ENCODE measurements around the gene NRG2.

Gene NRG2

DNA sequence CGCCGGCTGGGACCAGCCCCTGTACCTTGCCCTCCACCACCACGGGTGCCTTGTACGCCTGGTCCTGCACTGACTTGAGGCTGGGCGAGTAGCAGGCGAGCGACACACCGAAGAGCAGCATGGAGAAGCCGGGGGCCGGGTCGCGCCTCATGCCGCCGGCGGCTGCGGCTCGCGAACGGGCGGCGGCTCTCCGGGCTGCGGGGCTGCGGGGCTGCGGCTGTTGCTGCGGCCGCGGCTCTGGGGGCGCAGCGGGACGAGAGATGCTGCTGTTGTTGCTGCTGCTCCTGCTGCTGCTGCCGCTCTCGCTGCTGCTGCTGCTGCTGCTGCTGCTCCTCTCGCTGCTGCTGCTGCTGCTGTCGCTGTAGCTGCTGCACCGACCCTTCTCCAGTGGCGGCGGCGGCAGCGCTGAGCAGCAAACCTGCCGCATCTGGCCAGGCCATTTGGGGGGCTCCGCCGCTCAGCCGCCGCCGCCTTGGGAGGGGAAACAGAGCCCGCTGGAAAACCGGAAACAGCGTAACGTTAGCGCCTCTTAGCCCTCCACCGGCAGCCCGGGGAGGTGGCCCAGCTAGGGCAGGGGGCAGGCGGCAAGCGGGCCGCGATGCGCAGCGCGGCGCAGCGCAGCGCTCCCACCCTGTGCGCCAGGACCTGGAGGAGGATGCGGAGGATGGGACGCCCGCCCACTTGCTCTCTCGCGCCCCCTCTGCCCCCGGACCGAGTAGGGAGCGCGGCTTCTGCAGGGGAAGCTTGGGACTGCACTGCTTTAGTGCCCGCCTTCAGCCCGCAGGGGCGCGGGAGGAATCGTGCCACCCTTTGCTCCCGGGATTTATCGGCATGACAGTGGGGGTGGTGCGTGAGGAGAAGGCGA, at the start of gene NRG2:
NRG2 (minus strand) TSS at position 657 of the 865 bp plus-strand sequence.
- peak; percentile 31 for DNase-seq (ENCODE audit: low read depth)

DNA sequence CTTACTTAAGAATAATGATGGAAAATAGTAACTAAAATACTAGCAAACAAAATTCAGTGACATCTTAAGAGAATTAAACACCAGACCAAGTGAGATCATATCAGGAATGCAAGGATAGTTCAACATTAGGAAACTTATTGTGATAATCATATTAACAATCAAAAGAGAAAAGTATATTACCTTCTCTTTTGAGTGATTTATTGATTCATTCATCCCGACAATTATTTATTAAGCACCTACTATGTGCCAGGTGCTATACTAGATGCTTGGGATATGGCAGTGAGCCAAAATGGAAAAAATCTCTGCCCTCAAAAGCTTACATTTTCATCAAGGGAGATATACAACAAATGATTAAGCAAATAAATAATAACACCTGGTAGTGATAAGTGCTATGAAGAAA, 47.2 kb upstream of the NRG2 start:
- DNase-seq (ENCODE audit: low read depth): no peak

DNA sequence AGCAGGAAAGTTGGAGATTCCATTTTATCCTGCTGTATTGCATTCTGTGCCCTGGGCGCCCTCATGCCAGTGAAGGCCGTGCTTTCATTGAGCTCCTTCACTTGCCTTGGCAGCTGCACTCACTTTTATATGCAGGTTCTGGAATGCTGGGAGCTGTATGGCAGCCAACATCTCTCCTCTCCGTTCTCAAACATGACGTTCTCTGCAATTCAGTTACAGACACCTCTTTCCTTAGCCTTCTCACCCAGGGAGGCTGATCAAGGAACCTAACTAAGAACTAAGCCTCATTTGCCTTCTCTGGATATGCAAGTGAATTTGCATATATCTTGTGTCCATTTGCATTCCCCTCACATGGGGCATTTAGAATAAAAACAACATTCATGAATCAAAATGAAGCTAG, 41.4 kb upstream of the NRG2 start:
- no peak for DNase-seq (ENCODE audit: low read depth)

DNA sequence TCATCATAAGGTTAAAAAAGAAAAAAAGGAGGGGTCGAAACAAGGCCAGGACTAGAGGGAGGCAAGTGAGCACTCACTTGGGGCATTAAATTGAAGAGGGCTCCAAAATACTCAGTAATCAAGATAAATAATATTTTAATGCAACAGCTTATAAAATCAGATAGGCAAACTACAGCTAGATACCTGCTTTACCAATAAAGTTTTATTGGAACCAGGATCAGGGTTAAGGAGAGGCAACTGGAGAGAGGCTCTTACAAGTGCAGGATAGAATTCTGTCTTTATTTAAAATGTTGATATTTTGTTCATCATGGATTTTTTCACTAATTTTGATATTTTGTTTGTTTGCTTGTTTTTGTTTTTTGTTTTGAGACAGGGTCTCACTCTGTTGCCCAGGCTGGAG, 40.6 kb upstream of the NRG2 start:
- no peak for DNase-seq (ENCODE audit: low read depth)

DNA sequence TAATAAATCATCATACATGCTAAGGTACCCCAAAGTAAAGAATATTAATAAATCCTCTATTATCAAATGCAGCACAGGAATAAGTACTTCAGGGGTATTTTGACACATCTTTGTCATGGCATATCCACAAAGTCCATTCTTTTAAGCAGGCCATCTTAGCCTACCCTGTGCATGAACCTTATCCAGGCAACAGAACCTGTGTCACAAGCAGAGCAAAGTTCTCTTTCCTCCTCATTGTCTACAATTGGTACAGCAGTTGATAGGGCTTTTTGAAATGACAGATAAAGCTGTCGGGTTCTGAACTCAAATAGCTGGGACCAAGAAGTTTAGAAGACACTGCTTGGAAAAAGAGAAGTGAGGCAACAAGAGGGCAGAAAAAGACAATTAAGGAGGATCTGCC, 40.0 kb upstream of the NRG2 start:
- DNase-seq (ENCODE audit: low read depth): no peak

DNA sequence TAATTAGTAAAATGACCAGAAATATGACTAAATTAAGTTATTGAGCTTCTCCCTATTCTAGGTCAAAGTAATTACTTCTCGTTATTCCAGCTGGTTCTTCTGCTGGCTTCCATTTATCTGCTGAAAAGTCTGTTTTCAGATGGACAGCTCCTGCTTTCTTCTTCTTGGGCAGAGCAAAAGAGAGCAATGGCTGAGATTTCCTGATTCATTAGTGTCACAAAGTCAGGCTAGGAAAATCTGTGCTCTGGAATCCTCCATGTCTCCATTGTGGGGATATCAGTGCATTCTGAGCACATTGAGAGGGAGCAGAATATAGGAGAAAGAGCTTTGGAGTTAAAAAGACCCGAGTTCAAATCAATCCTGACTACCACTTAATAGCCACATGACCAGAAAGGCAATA, 33.7 kb upstream of the NRG2 start:
- DNase-seq (ENCODE audit: low read depth): no peak

DNA sequence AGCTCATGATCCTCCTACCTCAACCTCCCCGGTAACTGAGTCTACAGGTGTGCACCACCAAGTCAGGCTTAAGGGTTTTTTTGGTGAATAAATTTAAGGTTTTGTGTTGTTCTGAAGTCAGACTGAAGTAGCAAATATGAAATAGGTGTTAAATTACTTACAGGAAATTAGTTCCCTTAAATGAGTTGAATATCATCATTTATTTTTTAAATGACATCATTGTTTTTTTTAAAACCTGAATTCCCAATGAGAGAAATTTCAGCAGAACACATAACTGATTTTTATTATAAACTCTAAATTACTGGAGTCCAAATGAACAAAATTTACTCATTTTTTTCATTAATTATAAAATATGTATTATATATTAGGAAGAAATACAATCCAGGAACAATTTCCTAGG, 33.0 kb upstream of the NRG2 start:
- no peak for DNase-seq (ENCODE audit: low read depth)

DNA sequence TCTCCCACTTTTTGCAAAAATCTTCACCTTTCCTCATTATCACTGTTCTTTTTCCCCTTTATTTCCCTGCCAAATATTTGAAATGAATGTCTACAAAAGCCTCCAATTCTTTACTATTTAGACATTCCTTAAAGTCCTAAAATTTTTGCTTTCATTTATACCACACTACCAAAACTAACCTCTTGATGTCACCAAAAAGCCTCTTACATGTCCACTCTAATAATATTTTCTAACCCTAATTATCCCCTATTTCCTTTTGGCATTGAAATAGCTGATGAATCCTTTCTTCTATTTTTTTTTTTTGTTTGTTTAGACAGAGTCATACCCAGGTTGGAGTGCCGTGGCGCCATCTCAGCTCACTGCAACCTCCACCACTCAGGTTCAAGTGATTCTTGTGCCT, 32.3 kb upstream of the NRG2 start:
- DNase-seq (ENCODE audit: low read depth): peak; percentile 8

DNA sequence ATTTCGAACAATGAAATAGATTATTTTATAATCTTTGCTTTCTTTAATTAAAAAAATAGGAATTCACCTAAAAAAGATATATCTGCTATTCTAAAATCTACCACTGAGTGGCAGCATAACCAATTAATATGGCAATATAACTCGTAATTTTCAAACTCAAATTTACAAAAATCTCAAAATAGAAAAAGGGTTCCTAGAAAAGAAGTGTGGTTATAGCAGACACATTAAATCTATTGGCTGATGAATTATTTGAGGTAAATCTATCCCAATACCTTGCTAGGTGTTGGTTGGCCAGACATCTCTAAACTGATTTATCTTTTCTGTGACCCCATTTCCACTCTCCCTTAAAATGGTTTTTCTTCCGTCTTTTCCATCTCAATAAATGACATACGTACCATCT, 30.2 kb upstream of the NRG2 start:
- DNase-seq (ENCODE audit: low read depth): peak; percentile 10

DNA sequence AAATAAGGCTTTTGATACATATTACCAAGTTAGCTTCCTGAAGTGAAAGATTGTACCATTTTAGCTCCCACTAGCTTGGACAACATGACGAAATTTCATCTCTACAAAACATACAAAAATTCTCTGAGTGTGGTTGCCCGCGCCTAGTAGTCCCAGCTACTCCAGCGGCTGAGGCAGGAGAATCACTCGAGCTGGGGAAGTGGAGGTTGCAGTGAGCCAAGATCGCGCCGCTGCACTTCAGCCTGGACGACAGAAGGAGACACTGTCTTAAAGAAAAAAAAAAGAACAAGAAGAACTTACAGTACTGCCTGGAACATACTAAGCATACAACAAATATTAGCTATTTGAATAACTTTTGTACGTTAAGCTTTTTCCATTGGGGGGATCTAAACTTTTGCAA, 29.7 kb upstream of the NRG2 start:
- no peak for DNase-seq (ENCODE audit: low read depth)

DNA sequence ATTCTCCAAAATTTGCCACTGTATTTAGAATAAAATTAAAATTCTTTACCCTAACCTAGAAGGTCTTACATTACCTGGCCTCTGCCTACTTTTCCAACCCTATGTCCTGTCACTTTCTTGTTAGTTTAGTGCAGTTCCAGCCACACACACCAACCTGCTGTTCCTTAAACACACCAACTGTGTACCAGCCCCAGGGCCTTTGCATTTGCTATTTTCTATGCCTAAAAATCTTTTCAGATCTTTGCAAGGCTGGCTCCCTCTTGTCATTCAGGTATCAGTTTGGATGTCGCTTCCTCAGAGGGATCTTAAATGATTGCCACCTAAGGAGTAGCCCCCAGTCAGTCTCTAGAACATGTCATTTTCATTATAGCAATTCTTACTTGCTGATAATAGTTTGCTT, 17.7 kb upstream of the NRG2 start:
- no peak for DNase-seq (ENCODE audit: low read depth)

DNA sequence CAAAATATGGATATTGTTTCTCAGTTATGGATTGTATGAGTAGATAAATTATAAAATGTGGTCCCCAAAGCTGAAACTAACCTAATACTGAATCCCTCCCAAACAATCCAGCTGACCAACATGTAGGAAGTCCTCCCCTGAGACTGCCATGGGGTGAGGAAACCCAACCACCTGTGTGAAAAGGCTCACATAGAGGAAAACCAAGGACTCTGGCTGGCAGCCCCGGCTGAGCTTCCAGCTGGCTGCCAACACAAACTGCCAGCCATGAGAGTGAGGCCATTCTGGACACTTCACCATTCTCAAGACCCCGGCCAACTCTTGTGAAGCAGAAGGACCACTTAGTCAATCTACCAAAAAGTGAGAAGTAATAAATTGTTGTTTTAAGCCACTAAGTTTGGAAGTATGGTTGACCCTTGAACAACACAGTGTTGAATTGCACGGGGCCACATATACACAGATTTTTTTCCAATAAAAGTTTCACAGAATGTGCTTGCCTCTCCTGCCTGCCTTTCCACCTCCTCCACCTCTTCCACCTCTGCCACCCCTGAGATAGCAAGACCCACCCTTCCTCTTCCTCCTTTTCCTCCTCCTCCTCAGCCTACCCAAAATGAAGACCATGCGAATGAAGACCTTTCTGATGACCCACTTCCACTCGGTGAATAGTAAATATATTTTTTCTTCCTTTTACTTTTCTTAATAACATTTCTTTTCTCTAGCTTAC, 15.3 kb upstream of the NRG2 start:
- DNase-seq (ENCODE audit: low read depth): no peak

DNA sequence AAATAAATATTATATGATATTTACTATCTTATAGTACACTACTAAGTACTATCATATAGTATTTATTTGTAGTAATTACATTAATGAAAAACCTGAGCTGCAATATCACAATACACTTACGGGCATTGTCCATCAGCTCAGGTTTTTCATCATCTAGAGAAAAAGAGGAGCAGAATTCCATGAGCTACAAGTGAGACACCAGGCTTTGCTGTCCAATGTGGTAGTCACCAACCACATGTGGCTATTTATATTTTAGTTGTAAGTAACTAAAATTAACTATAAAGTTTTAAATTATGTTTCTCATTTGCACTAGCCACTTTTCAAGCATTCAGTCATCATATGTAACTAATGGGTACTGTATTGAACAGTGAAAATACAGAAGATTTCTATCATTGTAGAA, 13.8 kb upstream of the NRG2 start:
- DNase-seq (ENCODE audit: low read depth): no peak

DNA sequence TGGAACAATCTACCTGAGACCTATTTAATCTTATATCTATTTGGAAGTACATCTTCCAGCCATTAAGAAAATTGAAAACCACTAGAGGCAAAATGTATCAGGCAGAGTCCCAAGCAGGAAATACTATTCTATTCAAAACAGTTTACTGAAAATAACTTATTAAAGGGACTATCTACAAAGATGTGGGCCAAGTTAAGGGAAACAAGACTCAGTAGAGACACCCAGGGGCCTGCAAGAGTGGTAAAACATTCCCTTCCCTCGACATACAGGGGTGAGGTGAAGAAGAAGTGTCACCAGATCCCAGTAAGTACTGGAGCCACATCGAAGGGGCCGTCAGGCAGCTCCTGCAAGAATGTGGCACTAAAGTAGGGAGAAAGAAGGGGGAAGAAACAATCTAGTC, 12.1 kb upstream of the NRG2 start:
- no peak for DNase-seq (ENCODE audit: low read depth)

DNA sequence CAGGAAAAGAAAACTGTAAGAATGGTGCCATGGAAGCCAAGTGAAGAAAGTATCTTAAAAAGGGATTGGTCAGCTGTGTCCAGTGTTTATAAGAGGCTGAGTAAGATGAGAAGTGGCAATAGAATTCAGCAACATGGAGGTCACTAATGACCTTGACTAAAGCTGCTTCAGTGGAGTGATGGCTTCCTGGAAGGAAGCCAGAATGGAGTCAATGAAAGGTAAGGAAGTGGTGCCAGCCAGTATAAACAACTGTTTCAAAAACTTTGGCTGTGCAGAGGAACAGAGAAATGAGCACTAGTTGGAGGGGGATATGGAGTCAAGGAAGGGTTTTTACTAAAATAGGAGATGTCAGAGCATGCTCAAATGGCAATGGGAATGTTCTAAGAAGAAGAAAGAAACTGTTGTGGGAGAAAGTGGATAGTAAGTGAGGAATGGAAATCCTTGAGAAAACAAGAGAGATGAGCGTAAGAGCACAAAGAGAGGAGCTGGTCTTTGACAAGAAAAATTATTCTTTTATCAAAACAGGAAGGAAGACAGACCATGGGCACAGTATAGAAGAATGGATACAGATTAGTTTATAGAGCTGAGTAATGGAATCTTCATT, 11.1 kb upstream of the NRG2 start:
- DNase-seq (ENCODE audit: low read depth): no peak

DNA sequence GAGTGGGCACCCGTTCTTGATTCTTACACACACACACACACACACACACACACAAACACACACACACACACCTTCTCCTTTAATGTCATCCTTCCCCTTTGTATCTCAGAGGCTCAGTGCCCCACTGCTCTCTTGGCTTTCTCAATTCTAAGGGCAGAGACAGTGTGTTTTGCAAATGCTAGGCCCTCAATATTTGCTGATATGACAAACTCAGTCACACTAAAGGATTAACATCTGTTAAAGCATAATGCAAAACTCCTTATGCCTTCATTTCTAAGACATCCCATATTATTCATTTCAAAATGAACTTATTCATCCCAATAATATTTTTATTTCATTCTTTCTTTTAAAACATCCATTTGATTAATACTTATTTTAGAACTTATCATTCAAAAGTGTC, 8.9 kb upstream of the NRG2 start:
- DNase-seq (ENCODE audit: low read depth): no peak

DNA sequence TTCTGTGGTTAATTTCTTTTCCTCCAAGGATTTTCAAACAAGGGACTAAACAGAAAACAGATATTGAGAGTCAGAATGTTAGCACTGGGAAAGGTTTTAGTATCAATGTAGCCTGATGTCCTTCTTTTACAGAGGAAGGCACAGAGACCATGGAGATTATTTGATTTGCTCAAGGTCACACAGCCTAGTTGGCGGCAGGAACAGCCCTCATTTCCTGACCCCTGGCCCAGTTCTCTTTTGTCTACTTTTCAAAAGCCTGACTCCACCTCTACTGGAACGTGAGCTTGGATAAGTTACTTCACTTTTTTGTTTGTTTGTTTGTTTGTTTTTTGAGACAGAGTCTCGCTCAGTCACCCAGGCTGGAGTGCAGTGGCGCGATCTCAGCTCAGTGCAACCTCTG, 6.6 kb upstream of the NRG2 start:
- no peak for DNase-seq (ENCODE audit: low read depth)

DNA sequence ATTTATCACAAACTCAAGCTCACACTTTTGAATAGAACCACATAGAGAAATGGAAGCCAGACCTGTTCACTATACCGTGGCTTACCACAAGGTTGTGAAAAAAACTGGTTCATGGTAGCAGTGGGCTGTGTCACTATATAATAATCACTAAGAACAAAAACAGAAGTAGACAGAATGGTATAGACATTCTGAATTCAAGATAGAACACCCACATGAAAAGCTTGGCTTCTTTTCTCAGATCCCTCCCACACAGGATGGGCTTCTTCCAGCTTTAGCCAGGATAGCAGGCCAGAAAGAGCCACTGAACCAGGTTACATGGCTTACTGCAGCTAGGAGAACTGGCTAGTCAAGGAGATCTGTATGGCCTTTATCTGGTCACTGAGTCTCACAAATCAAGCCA, 6.1 kb upstream of the NRG2 start:
- no peak for DNase-seq (ENCODE audit: low read depth)

DNA sequence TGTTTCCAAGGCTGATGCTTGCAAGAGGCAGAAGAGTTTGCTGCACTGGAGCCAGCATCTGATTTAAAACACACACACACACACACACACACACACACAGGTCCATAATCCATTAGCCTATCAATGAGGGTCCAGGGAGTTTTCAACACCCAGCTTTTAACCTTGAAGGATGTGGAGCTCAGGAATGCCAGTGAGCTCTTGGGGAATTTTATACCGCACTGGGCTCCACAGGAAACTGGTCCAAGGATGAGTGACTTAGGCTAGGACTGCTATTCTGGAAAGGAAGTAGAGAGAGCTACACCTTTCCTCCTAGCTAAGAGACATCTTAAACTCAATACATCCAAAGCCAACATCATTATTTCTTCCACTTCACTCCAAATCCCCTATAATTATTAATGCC, 942 bp upstream of the NRG2 start:
- DNase-seq (ENCODE audit: low read depth): no peak

DNA sequence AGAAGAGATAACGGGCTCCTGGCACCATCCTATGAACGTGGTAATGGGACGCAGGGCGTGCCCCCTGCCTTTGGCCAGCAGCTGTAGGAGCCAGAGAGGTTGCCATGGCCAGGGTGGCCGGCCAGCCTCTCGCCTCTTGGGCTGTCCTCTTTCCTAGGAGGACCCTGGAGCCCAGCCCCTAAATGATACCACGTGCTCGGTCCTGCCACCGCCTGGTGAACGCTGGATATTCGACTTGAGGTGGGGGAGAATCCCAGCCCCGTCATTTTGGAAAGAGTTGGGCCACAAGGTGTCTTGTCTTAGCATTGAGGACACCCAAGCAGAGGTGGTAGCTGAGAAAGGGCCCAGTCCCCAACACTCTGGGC, 391 bp upstream of the NRG2 start:
- no peak for DNase-seq (ENCODE audit: low read depth)

DNA sequence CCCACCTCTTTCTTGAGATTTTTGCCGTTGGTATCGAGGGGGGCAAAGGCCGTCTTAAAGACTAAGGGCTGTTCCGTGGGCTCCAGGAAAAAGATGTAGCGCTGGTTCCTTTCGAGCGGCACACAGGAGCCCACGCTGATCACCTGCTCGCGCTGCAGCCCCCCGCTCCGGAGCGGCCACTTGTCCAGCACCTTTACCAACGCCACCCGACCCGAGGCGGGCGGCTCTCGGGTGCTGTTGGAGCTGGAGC, 781 bp downstream of the NRG2 start:
- no peak for DNase-seq (ENCODE audit: low read depth)

DNA sequence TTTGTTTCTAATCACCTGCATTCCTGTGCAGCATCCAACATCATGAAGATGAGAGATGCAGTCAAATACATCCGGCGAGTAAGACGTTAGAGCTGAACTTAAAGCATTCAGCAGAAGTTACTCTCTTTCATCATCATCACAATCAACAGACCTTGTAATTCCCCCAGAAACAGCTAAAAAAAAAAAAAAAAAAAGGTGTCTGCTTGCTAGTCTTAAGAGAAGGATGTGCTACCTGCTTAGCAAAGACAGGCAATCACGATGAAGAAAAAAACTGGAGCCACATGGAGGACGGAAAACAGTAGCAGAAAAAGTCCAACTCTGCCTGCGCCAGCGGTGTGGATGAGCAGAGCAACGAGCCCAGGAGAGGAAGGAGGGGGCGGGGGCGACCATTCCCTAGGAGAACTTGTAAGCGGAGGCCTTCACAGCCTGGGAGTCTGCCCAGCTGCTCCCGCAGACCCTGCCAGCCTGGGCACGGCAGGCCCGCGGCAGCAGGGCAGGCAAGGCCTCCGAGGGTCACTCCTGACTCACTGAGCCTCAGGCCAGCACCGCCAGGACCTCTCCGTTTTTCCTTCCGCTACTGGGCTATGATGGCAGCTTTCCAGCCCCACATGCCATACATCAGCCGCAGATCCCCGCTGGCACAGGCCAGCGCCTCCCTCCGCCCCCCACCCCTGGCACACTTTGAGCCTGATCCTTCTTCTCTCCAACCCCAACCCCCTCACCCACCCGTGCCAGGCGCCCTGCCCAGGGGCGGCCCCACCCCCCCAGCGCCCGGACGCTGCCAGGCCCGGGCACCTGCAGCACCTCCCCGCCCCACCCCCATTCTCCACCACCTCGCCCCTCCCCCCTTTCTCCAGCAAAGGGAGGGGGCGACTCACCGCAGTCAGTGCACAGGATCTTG, 1.4 kb downstream of the NRG2 start:
- peak; percentile 22 for DNase-seq (ENCODE audit: low read depth)

DNA sequence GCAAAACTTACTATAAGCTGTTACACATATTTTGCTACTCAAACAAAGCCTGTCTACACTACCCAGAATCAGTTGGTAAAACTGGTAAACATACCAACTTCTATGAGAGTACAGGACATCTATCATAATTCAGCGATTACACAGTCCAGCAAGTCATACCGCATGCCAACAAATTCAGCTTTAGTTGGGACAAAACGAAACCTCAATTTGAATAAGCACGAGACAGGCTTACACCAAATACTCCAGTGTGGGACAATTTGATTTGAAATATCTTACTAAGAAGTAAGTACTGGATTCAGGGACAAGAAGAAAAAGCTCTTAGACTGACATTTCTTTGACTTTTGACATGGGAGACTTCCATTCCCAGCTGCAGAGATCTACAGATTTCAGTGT, 2.0 kb downstream of the NRG2 start:
- no peak for DNase-seq (ENCODE audit: low read depth)
